K562 (cell line): Measurements from ENCODE around the gene IQCM. TPM values are rescaled to one million over a fixed set of nuclear protein-coding genes. Genes with fewer than 3 reads are reported as not detected.

ENCODE experiments used
- EHMT2 ChIP-seq: fragments of 450-650 bp; IDR thresholded peaks from 2 replicates; pipeline ENCODE4 v1.6.1; 2018; ENCODE audit warnings: antibody characterized with exemption
- HOXB6 ChIP-seq: fragments of 250-450 bp; sonication (Bioruptor Pico); IDR thresholded peaks from 2 replicates; pipeline ENCODE4 v1.5.1; 2022; ENCODE audit warnings: mild to moderate bottlenecking, borderline replicate concordance
- PURB ChIP-seq: sonication (generic); formaldehyde crosslinking; IDR thresholded peaks from 2 replicates; pipeline ENCODE4 v1.9.0; 2021; ENCODE audit warnings: low read depth, mild to moderate bottlenecking, missing genetic modification reagents
- polyA plus RNA-seq, 8 experiments: library from polyadenylated mRNA; depleted of rRNA in 4 of 8; stranded (reverse) in 5 of 8; unstranded in 3 of 8; fragments of >200 nt; fragmentation: Nextera tagmentation in 2 of 8; fragmentation: Illumina TruSeq in 1 of 8; extraction: Ambion mirVana in 2 of 8; extraction: Trizol in 1 of 8; gene quantifications; 2 replicates each; pipeline versions ENCODE4 v1.2.1 to v1.2.3, GENCODE V29; 2011 to 2014; ENCODE audit warnings: inconsistent platforms in 1 of 8, missing spikeins in 1 of 8
- total RNA-seq, 7 experiments: library from RNA; depleted of rRNA in 6 of 7; stranded (reverse); fragments of >200 nt in 6 of 7; fragmentation: Illumina TruSeq in 2 of 7; extraction: Trizol in 2 of 7; gene quantifications; 2 replicates each; pipeline versions ENCODE4 v1.2.1 to v1.2.3, GENCODE V29; 2011 to 2021; ENCODE audit warnings: low replicate concordance in 1 of 7
- TF ChIP-seq, protein P1 (sequence below): fragments of 250-450 bp; sonication (Bioruptor Pico); IDR thresholded peaks from 2 replicates; pipeline ENCODE4 v1.4.0; 2020
- TF ChIP-seq, protein P2 (sequence below): fragments of 250-450 bp; sonication (Bioruptor Pico); IDR thresholded peaks from 2 replicates; pipeline ENCODE4 v1.5.0; 2022; ENCODE audit warnings: mild to moderate bottlenecking

Gene IQCM
- total and polyA plus RNA-seq, 9 of the 15 experiments (the other 6 are each of a cell fraction or from before 2014, with no cell fraction given), result not detected

DNA sequence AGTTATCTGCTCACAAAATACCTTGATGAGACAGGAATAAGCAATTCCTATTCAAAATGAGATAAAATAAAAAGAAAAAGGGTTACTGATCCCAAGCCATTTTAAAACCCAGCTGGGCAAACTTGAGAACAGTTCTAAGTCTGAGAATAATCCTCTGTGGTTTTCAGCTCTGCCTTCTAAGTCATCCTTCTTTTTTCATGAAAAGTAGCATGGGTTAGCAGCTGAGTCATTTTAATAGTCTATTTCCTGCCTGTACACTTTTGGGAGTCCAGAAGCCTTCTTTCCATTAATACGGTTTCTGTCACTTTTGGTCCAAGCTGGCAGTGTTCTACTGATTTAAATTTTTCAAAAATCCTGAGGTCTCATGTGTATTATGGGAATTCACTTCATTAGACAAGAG lies 374.3 kb downstream of the IQCM start (continued):
- TF ChIP-seq, protein P1, sequence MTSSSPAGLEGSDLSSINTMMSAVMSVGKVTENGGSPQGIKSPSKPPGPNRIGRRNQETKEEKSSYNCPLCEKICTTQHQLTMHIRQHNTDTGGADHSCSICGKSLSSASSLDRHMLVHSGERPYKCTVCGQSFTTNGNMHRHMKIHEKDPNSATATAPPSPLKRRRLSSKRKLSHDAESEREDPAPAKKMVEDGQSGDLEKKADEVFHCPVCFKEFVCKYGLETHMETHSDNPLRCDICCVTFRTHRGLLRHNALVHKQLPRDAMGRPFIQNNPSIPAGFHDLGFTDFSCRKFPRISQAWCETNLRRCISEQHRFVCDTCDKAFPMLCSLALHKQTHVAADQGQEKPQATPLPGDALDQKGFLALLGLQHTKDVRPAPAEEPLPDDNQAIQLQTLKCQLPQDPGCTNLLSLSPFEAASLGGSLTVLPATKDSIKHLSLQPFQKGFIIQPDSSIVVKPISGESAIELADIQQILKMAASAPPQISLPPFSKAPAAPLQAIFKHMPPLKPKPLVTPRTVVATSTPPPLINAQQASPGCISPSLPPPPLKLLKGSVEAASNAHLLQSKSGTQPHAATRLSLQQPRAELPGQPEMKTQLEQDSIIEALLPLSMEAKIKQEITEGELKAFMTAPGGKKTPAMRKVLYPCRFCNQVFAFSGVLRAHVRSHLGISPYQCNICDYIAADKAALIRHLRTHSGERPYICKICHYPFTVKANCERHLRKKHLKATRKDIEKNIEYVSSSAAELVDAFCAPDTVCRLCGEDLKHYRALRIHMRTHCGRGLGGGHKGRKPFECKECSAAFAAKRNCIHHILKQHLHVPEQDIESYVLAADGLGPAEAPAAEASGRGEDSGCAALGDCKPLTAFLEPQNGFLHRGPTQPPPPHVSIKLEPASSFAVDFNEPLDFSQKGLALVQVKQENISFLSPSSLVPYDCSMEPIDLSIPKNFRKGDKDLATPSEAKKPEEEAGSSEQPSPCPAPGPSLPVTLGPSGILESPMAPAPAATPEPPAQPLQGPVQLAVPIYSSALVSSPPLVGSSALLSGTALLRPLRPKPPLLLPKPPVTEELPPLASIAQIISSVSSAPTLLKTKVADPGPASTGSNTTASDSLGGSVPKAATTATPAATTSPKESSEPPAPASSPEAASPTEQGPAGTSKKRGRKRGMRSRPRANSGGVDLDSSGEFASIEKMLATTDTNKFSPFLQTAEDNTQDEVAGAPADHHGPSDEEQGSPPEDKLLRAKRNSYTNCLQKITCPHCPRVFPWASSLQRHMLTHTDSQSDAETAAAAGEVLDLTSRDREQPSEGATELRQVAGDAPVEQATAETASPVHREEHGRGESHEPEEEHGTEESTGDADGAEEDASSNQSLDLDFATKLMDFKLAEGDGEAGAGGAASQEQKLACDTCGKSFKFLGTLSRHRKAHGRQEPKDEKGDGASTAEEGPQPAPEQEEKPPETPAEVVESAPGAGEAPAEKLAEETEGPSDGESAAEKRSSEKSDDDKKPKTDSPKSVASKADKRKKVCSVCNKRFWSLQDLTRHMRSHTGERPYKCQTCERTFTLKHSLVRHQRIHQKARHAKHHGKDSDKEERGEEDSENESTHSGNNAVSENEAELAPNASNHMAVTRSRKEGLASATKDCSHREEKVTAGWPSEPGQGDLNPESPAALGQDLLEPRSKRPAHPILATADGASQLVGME (CRISPR knock-in tag), result no peak
- TF ChIP-seq HOXB6, result no peak
- TF ChIP-seq, protein P2, sequence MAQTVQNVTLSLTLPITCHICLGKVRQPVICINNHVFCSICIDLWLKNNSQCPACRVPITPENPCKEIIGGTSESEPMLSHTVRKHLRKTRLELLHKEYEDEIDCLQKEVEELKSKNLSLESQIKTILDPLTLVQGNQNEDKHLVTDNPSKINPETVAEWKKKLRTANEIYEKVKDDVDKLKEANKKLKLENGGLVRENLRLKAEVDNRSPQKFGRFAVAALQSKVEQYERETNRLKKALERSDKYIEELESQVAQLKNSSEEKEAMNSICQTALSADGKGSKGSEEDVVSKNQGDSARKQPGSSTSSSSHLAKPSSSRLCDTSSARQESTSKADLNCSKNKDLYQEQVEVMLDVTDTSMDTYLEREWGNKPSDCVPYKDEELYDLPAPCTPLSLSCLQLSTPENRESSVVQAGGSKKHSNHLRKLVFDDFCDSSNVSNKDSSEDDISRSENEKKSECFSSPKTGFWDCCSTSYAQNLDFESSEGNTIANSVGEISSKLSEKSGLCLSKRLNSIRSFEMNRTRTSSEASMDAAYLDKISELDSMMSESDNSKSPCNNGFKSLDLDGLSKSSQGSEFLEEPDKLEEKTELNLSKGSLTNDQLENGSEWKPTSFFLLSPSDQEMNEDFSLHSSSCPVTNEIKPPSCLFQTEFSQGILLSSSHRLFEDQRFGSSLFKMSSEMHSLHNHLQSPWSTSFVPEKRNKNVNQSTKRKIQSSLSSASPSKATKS (CRISPR knock-in tag), result no peak
- TF ChIP-seq PURB (CRISPR knock-in tag), result no peak
- TF ChIP-seq EHMT2, result no peak
